HUES64 (cell line): Measurements from ENCODE around the gene OR51B6.

ENCODE experiments used
- H3K27ac ChIP-seq: 2 replicates; pipeline ENCODE4 v1.7.0; 2013; ENCODE audit warnings: low read depth, low read length, inconsistent platforms
- H3K27me3 ChIP-seq: 2 replicates; pipeline ENCODE4 v1.6.1; 2013; ENCODE audit warnings: mild to moderate bottlenecking, low read length; ENCODE audit not compliant: insufficient read depth
- H3K36me3 ChIP-seq: 2 replicates; pipeline ENCODE4 v1.6.1; 2013; ENCODE audit warnings: mild to moderate bottlenecking, low read length; ENCODE audit not compliant: insufficient read depth
- H3K4me1 ChIP-seq: 2 replicates; pipeline ENCODE4 v1.6.1; 2013; ENCODE audit warnings: mild to moderate bottlenecking, low read length, moderate library complexity; ENCODE audit not compliant: insufficient read depth
- H3K4me3 ChIP-seq: 2 replicates; pipeline ENCODE4 v1.5.1; 2013; ENCODE audit warnings: mild to moderate bottlenecking, low read length, moderate library complexity
- H3K9ac ChIP-seq: 2 replicates; pipeline ENCODE4 v1.6.1; 2013; ENCODE audit warnings: mild to moderate bottlenecking, low read depth, low read length
- H3K9me3 ChIP-seq: 2 replicates; pipeline ENCODE4 v1.6.1; 2013; ENCODE audit warnings: low read depth, low read length; ENCODE audit not compliant: insufficient read depth
- WGBS: fragments of 150-250, 120-280 bp; methylation state at CpG from one replicate; pipeline ENCODE4 v1.1.7; 2013; ENCODE audit warnings: missing lambda C conversion rate; 5-methylcytosine and 5-hydroxymethylcytosine counted together

Gene OR51B6

DNA sequence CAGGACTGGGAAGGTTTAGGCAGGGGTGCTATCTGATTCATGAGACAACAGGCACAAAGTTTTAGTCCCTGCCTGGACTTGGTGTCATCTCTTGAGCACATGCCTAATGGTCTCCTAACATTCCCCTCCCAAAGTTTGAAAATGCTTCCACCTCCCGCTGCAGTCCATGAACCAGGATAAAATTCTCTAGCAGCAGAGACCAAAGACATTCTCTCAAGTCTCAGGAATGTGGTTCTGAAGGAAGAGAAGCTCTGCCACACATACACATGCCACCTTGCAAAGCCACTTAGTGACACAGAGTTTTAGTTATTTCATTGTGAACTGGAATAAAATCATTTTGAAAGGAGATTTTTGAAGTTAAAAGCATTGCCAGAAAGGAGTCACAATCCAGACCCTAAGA lies 15.5 kb downstream of the OR51B6 start:
- Histone ChIP-seq H3K36me3 (no peaks in the 10 kb centered on the region), H3K9me3 (no peaks in the 10 kb centered on the region), H3K27ac (no peak overlapping the region), H3K4me1 (peaks cover 14% of the 10 kb centered on the region), H3K27me3 (no peaks in the 10 kb centered on the region), H3K9ac (no peak overlapping the region), H3K4me3 (no peak overlapping the region)
- WGBS: 67% methylated on average over 1 of the region's 1 CpG

DNA sequence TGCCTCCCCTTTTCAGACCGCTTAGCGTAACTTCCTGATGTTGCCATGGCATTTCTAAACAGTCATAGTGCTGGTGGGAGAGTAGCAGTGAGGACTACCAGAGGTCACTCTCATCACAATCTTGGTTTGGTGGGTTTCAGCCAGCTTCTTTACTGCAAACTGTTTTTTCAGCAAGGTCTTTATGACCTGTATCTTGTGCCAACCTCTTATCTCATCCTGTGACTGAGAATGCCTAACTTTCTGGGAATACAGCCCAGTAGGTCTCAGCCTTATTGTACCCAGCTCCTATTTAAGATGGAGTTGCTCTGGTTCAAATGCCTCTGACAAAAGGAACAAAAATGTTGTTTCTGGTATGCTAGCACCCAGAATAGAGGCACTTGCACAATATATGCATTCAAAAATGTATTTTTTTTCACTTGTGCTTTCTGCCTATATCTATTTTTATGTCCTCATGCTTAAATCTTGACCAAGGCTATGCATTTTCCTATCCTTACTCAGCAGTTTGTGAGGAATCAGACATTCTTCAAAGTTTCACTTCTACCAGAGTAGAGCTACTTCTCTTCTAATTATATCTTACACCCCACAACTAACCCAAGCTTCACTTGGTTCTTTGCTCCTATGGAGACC lies 16.3 kb downstream of the OR51B6 start:
- no peak overlapping the region for H3K27ac ChIP-seq
- H3K27me3 ChIP-seq: no peaks in the 10 kb centered on the region

DNA sequence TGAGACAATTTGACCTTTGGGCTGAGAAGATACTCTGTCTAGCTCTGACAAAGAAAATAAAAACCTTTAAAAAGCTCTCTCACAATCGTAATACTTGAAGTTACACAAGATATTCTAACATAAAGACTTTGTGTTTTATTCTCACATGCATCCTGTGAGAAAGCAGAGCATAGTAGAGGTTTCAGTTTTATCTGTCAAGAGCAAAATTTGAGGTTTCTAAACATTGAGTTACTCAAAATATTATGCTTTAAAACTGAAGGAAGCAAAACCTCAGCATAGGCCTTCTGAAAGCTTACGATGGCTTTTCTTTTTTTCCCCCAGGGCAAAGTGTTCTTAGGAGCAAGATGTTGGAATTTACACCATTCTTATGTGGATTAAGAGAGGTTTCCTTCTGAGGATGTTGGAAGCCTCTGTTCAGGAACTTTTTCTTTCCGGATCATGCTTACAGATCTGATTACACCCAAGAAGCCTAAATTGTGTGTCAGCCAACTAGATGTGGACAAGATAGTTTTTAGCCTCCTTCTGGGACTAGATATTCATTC lies 17.3 kb downstream of the OR51B6 start:
- H3K9ac ChIP-seq: no peak overlapping the region
- WGBS: 43% methylated on average over 2 of the region's 3 CpGs
- H3K4me3 ChIP-seq: no peak overlapping the region
- H3K36me3 ChIP-seq: no peaks in the 10 kb centered on the region
- H3K27ac ChIP-seq: no peak overlapping the region
- peaks cover 10% of the 10 kb centered on the region for H3K9me3 ChIP-seq
- H3K27me3 ChIP-seq: no peaks in the 10 kb centered on the region
- peaks cover 14% of the 10 kb centered on the region for H3K4me1 ChIP-seq

More for the DNA sequence above, 16.3 kb downstream of the OR51B6 start:
- H3K9ac ChIP-seq: no peak overlapping the region
- H3K9me3 ChIP-seq: peaks cover 2% of the 10 kb centered on the region
- peaks cover 14% of the 10 kb centered on the region for H3K4me1 ChIP-seq
- no peak overlapping the region for H3K4me3 ChIP-seq
- no peaks in the 10 kb centered on the region for H3K36me3 ChIP-seq
- WGBS: 65% methylated on average over 2 of the region's 2 CpGs

DNA sequence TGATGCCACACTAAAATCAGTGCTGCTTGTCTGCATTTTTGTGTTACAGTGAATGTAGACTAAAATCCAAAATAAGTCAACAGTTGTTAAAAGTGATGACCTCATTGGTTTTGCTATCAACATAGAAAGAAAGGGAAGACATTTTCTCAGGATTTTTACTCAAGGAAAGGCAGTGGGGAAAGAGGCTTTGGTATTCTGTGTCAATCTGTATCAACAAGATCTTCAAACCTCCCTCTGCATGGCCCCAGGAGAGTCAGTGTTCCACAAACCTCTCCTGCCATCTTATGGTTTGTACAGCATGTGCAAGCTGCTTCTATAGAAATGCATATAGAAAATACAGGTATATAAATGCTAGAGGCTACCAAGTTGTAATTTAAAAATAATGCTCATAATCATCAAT lies 18.5 kb downstream of the OR51B6 start:
- Histone ChIP-seq H3K9me3 (peaks cover 10% of the 10 kb centered on the region), H3K4me1 (peaks cover 14% of the 10 kb centered on the region), H3K27me3 (no peaks in the 10 kb centered on the region), H3K9ac (no peak overlapping the region), H3K27ac (no peak overlapping the region), H3K4me3 (no peak overlapping the region), H3K36me3 (no peaks in the 10 kb centered on the region)

DNA sequence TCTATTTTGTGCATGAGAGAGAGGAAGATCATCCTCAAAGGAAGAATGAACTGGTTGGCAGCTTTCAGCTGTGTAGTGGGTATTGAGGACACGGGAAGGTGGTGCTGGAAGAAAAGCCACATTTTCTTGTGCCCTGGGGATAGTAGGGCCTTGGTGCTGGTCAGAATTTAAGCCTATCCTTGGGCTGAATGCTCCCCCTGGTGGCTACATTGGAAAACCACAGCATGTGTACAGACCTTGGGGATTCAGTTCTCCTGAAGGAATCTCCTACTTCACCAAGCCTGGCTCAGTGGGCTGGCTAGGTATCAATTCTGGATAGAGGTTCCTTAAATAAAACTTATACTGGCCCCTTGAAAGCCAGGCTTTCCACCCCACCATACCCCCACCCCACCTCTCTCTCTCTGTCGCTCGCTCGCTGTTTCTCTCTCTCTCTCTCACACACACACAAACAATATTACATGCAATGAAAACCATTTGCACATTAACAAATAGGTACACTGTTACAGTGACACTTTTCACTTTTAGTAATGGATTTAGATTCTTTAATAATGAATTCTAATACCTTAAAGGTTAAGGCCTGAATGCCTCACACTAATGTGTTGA lies 29.5 kb downstream of the OR51B6 start:
- H3K36me3 ChIP-seq: no peaks in the 10 kb centered on the region
- no peaks in the 10 kb centered on the region for H3K27me3 ChIP-seq
- no peak overlapping the region for H3K9ac ChIP-seq
- H3K27ac ChIP-seq: no peak overlapping the region
- 83% methylated on average over 4 of the region's 4 CpGs for WGBS
- peaks cover 16% of the 10 kb centered on the region for H3K4me1 ChIP-seq
- H3K9me3 ChIP-seq: no peaks in the 10 kb centered on the region
- no peak overlapping the region for H3K4me3 ChIP-seq

DNA sequence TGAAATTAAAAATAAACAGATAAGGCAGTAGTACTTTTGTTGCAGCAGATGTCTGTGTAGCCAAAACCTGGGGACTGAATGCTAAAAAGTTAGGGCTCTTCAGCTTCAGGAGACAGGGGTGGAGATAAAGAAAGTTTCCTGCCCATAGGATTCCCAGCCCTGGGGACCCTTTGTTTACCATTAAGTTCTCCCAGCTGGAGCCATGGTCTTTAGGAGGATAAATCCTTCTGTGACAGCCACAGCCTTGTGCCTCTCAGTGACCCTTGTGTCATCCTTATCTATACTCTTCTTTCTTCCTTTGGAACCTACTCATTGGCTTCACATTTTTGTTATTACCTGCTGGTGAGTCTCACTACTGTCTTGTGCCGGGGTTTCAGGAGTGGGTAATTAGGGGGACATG lies 32.3 kb downstream of the OR51B6 start, which contains the start of gene OR51M1:
TSS of gene OR51M1 (plus strand) at position 237 of the 400 bp plus-strand sequence. CDS start 5,587 bp downstream, outside the sequence.
- no peaks in the 10 kb centered on the region for H3K9me3 ChIP-seq
- no peaks in the 10 kb centered on the region for H3K27me3 ChIP-seq
- no peak within 1 kb of the TSS for H3K9ac ChIP-seq
- H3K4me3 ChIP-seq: no peak within 1 kb of the TSS
- H3K36me3 ChIP-seq: no peaks in the 10 kb centered on the region
- peak within 1 kb of the TSS; percentile 23; the same call in 1 of the 2 replicates for H3K27ac ChIP-seq
- 73% methylated on average over 1 of the region's 1 CpG for WGBS
- H3K4me1 ChIP-seq: peaks cover 33% of the 10 kb centered on the region

DNA sequence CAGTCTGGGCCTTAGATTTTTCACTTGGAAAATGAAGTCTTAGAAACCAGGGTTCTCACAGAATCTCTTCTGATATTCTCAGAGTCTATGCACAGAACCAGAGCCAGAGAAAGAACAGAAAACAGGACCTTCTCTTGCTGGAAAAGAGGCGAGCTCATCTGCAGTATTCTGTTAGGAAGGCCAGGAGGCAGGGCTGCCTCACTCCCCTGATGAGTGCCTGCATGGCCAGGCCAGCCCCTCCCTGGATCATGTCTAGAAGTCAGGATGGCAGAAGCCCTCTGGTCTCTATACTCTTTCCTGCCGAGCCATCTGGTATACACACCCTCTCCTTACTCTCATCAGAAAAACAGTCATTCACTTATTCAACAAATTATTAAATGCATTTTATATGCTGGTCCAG lies 33.0 kb downstream of the OR51B6 start:
- WGBS: 84% methylated on average over 2 of the region's 2 CpGs
- Histone ChIP-seq H3K9me3 (no peaks in the 10 kb centered on the region), H3K9ac (no peak overlapping the region), H3K4me1 (peaks cover 37% of the 10 kb centered on the region), H3K27me3 (no peaks in the 10 kb centered on the region), H3K27ac (no peak overlapping the region), H3K36me3 (no peaks in the 10 kb centered on the region), H3K4me3 (no peak overlapping the region)

DNA sequence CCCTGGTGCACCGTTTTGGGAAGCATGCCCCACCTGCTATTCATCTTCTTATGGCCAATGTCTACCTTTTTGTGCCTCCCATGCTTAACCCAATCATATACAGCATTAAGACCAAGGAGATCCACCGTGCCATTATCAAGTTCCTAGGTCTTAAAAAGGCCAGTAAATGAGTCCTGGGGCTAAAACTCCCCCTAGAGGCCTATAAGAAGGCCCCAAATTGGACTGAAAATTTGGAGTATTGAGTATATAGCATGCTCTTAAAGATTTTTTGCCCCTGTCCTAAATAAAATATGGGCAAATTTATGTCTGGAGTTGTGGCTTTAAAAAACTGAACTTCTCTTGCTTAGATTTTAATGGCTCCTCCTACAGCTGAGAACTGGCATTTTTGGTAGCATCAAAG lies 38.9 kb downstream of the OR51B6 start:
- 89% methylated on average over 2 of the region's 2 CpGs for WGBS
- no peaks in the 10 kb centered on the region for H3K36me3 ChIP-seq

DNA sequence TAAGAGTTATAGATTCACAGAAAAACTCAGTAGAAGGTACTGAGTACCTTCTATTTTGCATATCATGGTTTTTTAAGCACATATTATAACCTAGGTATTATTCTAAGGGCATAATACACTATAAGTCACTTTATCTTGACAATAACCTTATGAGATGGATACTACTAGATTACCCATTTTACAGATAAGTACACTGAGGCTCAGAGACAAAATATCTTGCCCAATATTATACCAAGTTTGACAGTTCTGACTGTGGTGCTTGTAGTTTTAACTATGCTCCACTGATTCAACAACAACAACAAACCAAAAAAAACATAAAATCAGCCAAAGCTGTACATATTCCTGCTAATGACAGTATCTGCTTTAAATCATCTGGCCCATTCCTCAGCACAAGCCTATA lies 42.8 kb downstream of the OR51B6 start:
- H3K9ac ChIP-seq: no peak overlapping the region
- no peak overlapping the region for H3K4me3 ChIP-seq
- H3K9me3 ChIP-seq: no peaks in the 10 kb centered on the region
- H3K27me3 ChIP-seq: no peaks in the 10 kb centered on the region
- no peaks in the 10 kb centered on the region for H3K36me3 ChIP-seq
- H3K27ac ChIP-seq: no peak overlapping the region
- no peaks in the 10 kb centered on the region for H3K4me1 ChIP-seq

More for the DNA sequence above, 38.9 kb downstream of the OR51B6 start:
- no peak overlapping the region for H3K27ac ChIP-seq
- H3K9ac ChIP-seq: no peak overlapping the region
- peaks cover 21% of the 10 kb centered on the region for H3K4me1 ChIP-seq
- no peaks in the 10 kb centered on the region for H3K9me3 ChIP-seq
- H3K4me3 ChIP-seq: no peak overlapping the region
- H3K27me3 ChIP-seq: no peaks in the 10 kb centered on the region

DNA sequence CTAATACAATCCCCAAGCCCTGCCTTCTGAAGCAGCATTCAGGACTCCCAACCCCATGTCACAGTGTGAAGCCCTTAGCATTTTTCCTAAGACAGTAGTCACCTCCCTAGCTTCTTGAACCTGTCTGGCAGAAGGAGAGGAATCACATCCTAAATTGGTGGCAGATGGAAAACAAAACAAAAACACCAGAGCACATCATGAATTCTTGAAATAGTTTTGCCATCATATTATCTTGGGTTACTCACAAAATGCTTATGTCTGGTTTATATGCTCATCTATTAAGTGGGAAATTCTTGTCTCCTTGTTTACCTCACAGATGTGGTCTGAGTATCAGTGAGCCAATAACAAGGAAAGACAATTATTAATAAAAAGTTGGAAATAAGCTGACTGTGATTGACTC lies 47.6 kb downstream of the OR51B6 start:
- Histone ChIP-seq H3K4me1 (no peaks in the 10 kb centered on the region), H3K27ac (no peak overlapping the region), H3K9me3 (no peaks in the 10 kb centered on the region), H3K9ac (no peak overlapping the region), H3K4me3 (no peak overlapping the region), H3K27me3 (no peaks in the 10 kb centered on the region), H3K36me3 (no peaks in the 10 kb centered on the region)
